HUES48 (cell line): ENCODE data around the gene YPEL1.

Experiments
- H3K27ac ChIP-seq: one replicate; pipeline ENCODE4 v1.7.0; 2013; ENCODE audit warnings: low read depth, low read length, inconsistent platforms
- H3K27me3 ChIP-seq: 2 replicates; pipeline ENCODE4 v1.6.1; 2013; ENCODE audit warnings: mild to moderate bottlenecking, low read length; ENCODE audit not compliant: control insufficient read depth, insufficient read depth
- H3K36me3 ChIP-seq: 2 replicates; pipeline ENCODE4 v1.6.1; 2013; ENCODE audit warnings: low read length; ENCODE audit not compliant: control insufficient read depth, insufficient read depth
- H3K4me1 ChIP-seq: 2 replicates; pipeline ENCODE4 v1.6.1; 2013; ENCODE audit warnings: mild to moderate bottlenecking, low read length; ENCODE audit not compliant: control insufficient read depth, insufficient read depth
- H3K4me3 ChIP-seq: 2 replicates; pipeline ENCODE4 v1.5.1; 2013; ENCODE audit warnings: mild to moderate bottlenecking, low read depth, low read length
- H3K9ac ChIP-seq: 2 replicates; pipeline ENCODE4 v1.6.1; 2013; ENCODE audit warnings: mild to moderate bottlenecking, low read depth, low read length, moderate library complexity
- H3K9me3 ChIP-seq: 2 replicates; pipeline ENCODE4 v1.6.1; 2013; ENCODE audit warnings: low read length; ENCODE audit not compliant: control insufficient read depth, insufficient read depth

YPEL1 gene

GRCh38 chr22:21762712-21763581, 27.4 kb upstream of the YPEL1 start:
- H3K36me3 ChIP-seq: peaks cover 84% of the 10 kb centered on the region
- H3K4me3 ChIP-seq: no peak overlapping the region
- no peaks in the 10 kb centered on the region for H3K27me3 ChIP-seq
- no peaks in the 10 kb centered on the region for H3K9me3 ChIP-seq
- H3K27ac ChIP-seq: no peak overlapping the region
- H3K9ac ChIP-seq: no peak overlapping the region
- no peaks in the 10 kb centered on the region for H3K4me1 ChIP-seq

GRCh38 chr22:21761994-21762680, 26.5 kb upstream of the YPEL1 start:
- H3K9ac ChIP-seq: no peak overlapping the region
- no peaks in the 10 kb centered on the region for H3K4me1 ChIP-seq
- H3K4me3 ChIP-seq: no peak overlapping the region
- H3K27ac ChIP-seq: no peak overlapping the region
- peaks cover 78% of the 10 kb centered on the region for H3K36me3 ChIP-seq
- no peaks in the 10 kb centered on the region for H3K9me3 ChIP-seq
- no peaks in the 10 kb centered on the region for H3K27me3 ChIP-seq

- Histone ChIP-seq H3K9me3 (no peaks in the 10 kb centered on the region), H3K9ac (no peak overlapping the region), H3K27ac (no peak overlapping the region), H3K4me1 (no peaks in the 10 kb centered on the region), H3K36me3 (peaks cover 67% of the 10 kb centered on the region), H3K27me3 (no peaks in the 10 kb centered on the region), H3K4me3 (no peak overlapping the region)
Measured at GRCh38 chr22:21761086-21761485, 25.5 kb upstream of the YPEL1 start.

DNA sequence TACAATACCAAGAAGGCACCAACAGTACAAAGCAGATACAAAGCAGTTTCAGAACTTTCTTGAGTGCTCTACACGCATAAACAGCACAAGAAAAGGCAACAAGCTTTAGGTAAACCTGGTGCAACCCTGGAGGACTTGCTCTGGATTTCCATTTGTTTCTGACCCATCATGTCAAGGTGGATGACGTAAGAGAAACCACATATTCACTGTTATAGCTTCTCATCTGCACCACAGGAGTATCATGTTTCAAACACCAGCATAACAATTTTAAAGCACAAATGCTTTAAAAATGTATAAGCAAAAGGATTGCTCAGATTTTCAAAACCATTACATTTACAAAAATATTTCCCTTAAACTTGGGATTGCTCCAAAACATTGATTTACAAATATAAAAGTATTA, 25.0 kb upstream of the YPEL1 start:
- H3K4me1 ChIP-seq: no peaks in the 10 kb centered on the region
- no peak overlapping the region for H3K27ac ChIP-seq
- no peak overlapping the region for H3K9ac ChIP-seq
- peaks cover 63% of the 10 kb centered on the region for H3K36me3 ChIP-seq
- H3K9me3 ChIP-seq: no peaks in the 10 kb centered on the region
- H3K4me3 ChIP-seq: no peak overlapping the region
- H3K27me3 ChIP-seq: no peaks in the 10 kb centered on the region

DNA sequence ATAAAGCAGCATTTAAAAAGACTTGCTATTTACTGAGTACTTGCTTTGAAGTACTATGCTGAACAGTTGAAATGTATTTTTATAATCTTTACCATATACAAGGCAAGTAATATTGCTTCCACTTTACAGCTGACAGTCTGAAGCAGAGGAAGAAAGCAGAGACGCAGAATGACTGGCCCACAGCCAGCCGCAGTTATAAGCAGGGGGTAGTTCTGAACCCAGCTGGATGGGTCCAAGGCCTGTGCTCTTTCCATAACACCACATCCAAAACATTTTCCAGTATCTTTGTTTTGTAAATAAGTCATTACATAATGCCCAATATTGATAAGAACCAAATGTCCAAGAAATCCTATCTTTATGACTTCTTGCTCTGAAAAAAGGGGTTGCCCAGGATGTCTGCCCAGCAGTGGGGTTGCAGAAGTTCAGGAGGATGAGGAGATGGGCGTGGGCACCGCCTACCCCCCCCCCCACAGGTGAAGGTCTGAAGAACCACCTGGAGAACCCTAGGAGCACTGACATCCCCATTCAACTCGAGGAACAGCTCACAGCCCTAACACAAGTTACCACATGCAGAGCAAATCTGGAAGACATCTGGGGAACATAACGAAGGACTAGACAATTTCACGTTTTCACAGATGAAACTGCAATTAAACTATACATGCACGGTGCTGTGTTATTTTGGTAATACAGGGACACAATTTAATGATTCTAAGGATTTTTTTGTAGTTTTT, 24.2 kb upstream of the YPEL1 start:
- H3K4me3 ChIP-seq: no peak overlapping the region
- no peaks in the 10 kb centered on the region for H3K9me3 ChIP-seq
- no peak overlapping the region for H3K27ac ChIP-seq
- H3K4me1 ChIP-seq: no peaks in the 10 kb centered on the region
- H3K36me3 ChIP-seq: peaks cover 54% of the 10 kb centered on the region
- H3K27me3 ChIP-seq: no peaks in the 10 kb centered on the region
- no peak overlapping the region for H3K9ac ChIP-seq

DNA sequence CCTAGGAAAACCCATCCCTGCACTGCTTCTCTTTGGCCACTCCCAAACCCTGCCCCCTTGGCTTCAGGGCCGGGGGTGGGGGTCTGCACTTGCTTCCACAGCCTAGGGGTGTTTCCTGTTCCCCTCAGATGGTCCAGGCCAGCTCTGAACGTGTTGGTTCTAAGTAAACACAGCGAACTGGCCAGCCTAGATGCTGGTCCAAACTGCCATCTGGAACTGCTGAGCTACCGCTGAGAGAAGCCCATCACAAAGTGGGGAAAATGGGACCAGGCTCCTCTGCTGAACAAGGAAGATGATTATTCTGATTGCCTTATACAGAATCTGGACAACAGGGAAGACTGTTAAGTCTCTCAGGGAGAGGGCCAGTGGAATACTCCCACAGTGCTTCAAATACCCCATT, 23.5 kb upstream of the YPEL1 start:
- H3K27ac ChIP-seq: no peak overlapping the region
- H3K36me3 ChIP-seq: peaks cover 47% of the 10 kb centered on the region
- no peaks in the 10 kb centered on the region for H3K9me3 ChIP-seq
- no peak overlapping the region for H3K9ac ChIP-seq
- no peaks in the 10 kb centered on the region for H3K27me3 ChIP-seq
- no peaks in the 10 kb centered on the region for H3K4me1 ChIP-seq
- no peak overlapping the region for H3K4me3 ChIP-seq

GRCh38 chr22:21758091-21758864, 22.7 kb upstream of the YPEL1 start:
- Histone ChIP-seq H3K9me3 (no peaks in the 10 kb centered on the region), H3K27me3 (no peaks in the 10 kb centered on the region), H3K4me1 (no peaks in the 10 kb centered on the region), H3K36me3 (peaks cover 39% of the 10 kb centered on the region), H3K4me3 (no peak overlapping the region), H3K9ac (no peak overlapping the region), H3K27ac (no peak overlapping the region)

DNA sequence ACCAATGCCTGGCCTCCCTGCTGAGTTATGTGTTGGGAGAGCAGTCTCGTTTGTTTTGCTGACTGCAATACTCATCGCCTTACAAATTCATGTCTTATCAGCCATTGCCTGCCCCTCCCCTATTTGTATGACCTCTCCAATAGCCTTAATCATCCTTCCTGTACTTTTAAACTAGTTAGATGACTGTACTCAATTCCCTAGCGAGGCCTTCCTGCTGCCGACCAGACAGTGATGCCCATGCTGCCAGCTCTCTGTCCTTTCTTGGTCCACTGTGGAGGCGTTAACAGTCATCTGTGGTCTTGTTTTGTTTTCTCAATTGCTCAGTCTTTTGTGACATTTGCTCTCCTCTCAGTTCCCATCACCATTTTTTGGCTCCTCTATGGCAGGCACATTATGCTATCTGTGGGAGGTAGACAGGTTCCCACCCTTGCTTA, 20.3 kb upstream of the YPEL1 start:
- no peaks in the 10 kb centered on the region for H3K27me3 ChIP-seq
- H3K4me3 ChIP-seq: no peak overlapping the region
- no peaks in the 10 kb centered on the region for H3K4me1 ChIP-seq
- H3K9me3 ChIP-seq: no peaks in the 10 kb centered on the region
- peaks cover 17% of the 10 kb centered on the region; the same call in 1 of the 2 replicates for H3K36me3 ChIP-seq
- H3K9ac ChIP-seq: no peak overlapping the region
- no peak overlapping the region for H3K27ac ChIP-seq

DNA sequence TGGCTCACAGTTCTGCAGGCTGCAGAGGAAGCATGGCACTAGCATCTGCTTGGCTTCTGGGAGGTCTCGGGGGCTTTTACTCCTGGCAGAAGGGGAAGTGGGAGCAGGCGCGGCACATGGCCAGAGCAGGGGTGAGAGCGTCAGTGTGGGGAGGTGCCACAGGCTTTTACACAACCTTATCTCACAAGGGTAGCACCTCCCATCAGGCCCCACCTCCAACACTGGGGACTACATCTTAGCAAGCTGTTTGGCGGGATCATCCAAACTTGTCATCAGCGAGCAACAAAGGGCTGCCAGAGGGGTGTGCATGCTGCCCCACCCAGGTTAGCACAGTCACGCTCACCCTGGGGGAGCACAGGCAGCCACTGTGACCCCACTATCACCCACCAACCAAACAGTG, 18.9 kb upstream of the YPEL1 start:
- Histone ChIP-seq H3K4me3 (no peak overlapping the region), H3K36me3 (peaks cover 12% of the 10 kb centered on the region; the same call in 1 of the 2 replicates), H3K27me3 (no peaks in the 10 kb centered on the region), H3K27ac (no peak overlapping the region), H3K9ac (no peak overlapping the region), H3K9me3 (no peaks in the 10 kb centered on the region), H3K4me1 (no peaks in the 10 kb centered on the region)

GRCh38 chr22:21753374-21754111, 17.9 kb upstream of the YPEL1 start:
- Histone ChIP-seq H3K9me3 (no peaks in the 10 kb centered on the region), H3K27me3 (no peaks in the 10 kb centered on the region), H3K4me3 (no peak overlapping the region), H3K36me3 (peaks cover 5% of the 10 kb centered on the region; the same call in 1 of the 2 replicates), H3K4me1 (peaks cover 4% of the 10 kb centered on the region; the same call in 1 of the 2 replicates), H3K9ac (no peak overlapping the region), H3K27ac (no peak overlapping the region)
